NK-92 (cell line): ENCODE data around the gene RCSD1.

ENCODE experiments used
- DNase-seq: peaks from one replicate; lab custom pipeline; 2025; ENCODE audit not compliant: unreplicated experiment; lab: John Stamatoyannopoulos, UW

RCSD1 gene

GRCh38 chr1:167617153-167618147, 12.6 kb upstream of the RCSD1 start:
- no peak for DNase-seq

- no peak for DNase-seq
Measured at GRCh38 chr1:167618366-167618765, 11.7 kb upstream of the RCSD1 start.

DNA sequence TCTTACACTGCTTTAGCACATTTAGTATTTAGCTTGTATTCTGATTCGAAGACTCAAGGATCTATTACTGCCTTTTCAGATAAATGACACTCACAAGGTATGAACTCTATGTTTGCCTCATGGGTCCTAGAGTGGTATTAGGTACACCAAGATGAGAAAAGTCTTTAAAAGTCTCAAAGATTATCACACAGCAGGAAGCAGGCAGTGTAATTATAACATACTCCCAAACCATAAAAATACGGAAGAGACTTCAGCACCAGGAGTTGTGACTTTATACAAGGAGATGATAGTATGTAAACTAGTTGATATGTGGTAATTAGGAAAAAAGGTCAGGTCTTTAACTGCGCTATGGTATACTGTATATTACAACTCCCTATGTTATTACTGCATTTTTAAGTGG, 11.2 kb upstream of the RCSD1 start:
- no peak for DNase-seq

DNA sequence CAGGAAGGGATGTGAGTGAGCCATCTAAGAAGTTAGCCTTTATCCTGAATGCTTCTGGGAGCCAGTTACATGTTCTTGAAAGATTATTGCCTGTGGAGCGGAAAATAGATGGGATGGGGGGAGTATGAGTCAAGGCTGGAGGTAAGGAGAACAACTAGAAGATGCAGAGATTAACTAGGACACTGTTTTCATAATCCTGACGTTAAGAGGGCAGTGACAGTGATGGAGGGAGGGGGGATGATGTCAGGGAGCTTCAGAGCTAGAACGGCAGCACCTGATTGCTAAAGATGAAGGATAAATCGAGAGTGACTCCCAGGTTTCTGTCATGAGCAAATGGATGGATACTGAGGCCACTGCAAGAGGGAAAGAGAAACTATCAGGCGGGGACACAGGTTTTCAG, 10.0 kb upstream of the RCSD1 start:
- DNase-seq = no peak

DNA sequence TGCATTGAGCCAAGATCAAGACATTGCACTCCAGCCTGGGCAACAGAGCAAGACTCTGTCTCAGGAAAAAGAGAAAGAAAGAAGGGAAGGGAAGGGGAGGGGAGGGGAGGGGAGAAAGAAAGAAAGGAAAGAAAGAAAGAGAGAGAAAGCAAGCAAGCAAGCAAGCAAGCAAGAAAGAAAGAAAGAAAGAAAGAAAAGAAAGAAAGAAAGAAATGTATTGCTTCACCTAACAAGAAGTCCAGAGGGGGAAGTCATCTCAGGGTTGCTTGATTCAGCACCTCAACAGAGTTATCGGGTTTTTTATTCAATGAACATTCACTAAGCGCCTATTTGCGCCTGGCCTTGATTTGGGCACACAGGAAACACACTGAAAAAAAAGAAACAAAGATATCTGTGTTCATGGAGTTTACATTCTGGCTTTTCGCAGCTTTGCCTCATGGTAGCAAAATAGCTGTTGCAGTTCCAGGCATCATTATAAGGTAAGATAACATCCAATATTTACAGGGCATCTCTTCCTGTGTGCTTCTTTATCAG, 8.2 kb upstream of the RCSD1 start:
- no peak for DNase-seq

GRCh38 chr1:167623951-167624350, 6.1 kb upstream of the RCSD1 start:
- no peak for DNase-seq

DNA sequence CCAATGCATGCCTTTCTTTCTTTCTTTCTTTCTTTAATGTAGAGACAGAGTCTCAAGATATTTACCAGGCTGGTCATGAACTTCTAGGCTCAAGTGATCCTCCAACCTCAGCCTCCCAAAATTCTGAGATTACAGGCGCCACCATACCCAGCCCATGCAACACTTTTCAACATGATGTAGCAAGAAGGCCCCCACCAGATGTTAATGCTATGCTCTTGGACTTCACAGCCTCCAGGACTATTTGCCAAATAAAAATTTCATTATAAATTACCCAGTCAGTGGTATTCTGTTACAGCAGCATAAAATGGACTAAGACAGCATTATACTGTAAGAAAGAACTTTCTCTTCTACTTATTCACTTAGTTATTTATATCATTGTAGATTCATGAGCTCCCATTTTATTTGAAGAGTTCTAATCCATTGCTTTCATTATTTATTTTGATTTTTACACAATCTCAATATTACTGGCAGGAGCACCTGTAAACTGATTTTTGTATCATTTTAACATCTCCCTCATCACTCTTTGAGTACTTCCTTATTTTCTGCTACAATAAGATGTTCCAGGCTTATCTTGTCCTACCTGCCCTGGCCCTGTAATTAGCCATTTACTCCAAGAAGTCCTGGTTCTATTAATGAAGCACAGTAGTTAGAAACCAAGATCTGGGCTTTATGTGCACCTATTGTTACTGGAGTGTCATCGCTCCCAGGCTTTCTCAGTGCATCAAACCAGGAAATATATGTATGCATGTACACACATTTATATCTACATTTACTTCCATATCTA, 4.8 kb upstream of the RCSD1 start:
- DNase-seq = no peak

- no peak for DNase-seq
Measured at GRCh38 chr1:167627615-167627864, 2.5 kb upstream of the RCSD1 start.

DNA sequence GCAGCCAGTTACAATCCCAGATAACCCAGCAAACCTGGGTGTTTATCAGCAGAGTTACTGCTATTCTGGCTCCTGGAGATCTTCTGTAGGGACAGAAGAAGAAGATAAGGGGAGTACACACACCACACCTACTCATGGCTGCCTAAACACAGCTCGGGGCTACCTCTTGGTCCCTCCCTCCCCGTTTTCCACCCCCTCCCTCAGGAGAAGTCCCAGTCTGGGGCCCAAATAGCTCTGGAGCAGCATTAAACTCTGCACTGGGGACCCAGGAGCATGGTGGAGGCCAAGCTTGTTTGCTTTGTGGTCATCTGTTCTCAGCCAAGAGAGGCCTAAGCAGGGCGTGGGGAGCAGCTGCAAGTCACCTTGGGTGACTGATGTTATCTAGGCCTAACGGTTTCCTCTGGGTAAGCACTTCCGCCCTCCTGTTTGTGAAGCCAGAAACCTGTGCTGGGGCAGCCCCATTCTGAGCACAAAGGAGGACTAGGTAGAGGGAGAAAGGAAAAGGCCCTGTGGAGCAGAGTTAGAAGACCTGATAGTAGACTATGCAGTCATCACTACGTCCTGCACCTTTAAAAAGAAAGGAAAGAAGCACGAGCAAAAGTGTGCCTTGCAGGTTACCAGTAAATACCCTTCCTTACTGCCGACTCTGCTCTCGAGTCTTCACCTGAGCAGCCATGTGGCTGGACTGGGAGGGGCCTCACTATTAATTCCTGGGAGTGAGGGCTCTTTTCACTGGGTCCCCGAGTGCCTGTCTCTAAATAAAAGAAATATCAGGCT, 2.0 kb upstream of the RCSD1 start:
- DNase-seq = no peak

- no peak for DNase-seq
Measured at GRCh38 chr1:167628741-167629515, 1.1 kb upstream of the RCSD1 start.

DNA sequence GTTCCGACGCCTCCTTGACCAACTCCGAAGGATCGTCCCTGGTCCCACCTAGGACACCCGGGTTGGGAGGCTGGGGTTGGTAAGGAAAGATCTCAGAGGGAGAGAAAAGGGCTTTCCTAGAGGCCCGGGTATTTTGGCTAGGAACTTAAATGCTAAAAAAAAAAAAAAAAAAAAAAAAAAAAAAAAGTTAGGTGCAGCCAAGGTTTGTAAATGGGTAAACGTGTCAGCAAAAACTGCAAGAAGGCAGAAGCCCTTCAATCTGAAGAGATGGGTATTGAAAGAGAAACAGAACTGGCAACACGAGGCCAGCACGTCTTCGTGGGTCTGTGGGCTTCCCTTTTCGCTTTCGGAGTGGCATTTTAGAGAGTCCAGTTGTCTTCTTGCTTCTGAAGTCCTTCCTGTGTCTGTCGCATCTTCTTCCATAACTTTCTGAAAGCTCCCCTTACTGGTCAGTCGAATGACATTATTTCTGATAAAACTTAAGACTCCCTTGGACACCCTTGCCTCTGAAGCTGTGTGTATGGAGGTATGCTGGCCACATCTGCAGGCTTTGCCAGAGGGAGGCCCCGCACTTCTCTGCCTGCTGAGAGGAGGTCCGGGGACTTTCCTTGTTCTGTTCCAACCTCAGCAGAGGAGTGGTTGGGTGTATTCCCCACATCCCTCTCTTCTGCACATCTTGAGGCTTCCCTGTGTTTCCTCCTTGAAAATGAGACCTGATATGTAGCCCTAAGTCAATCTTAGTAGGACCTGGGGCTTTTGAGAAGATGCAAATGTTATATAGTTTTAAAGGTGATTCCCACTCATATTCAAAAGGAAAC, 745 bp downstream of the RCSD1 start:
- DNase-seq = no peak

- DNase-seq = no peak
Measured at GRCh38 chr1:167631386-167631935, 1.4 kb downstream of the RCSD1 start.

DNA sequence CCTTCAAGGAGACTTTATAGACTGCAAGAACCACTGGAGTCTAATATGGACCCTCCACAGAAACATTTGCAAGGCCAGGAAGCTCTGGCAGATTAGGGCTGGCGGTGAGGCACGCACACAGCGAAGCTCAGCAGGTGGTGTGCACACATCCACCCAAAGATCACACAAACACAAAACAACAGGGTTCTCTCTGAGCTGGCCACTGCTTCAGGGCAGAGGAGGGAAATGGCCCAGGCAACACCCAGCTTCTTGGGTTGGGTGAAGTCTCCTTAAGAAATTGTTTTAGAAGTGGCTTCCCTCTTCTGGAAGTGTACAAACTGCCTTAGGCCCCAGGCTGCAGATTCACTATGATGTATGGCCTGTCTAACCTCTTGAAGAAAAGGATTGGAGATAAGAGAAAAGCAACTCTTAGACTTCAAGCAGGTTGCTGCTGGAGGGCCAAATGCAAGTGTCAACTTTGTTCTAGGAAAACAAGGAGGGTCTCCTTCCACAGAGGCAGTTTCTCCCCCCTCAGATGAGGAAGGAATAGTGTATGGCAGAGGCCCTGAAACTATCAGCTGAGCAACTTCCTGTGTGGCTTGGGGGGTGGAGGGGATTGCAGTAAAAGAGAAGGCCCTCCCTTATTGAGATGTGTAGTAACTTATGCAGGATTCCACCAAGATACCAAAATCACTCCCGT, 2.0 kb downstream of the RCSD1 start:
- DNase-seq = no peak

- no peak for DNase-seq
Measured at GRCh38 chr1:167633258-167633944, 3.4 kb downstream of the RCSD1 start.

GRCh38 chr1:167634435-167634834, 4.4 kb downstream of the RCSD1 start:
- DNase-seq = no peak

- no peak for DNase-seq
Measured at GRCh38 chr1:167635156-167635648, 5.2 kb downstream of the RCSD1 start.

DNA sequence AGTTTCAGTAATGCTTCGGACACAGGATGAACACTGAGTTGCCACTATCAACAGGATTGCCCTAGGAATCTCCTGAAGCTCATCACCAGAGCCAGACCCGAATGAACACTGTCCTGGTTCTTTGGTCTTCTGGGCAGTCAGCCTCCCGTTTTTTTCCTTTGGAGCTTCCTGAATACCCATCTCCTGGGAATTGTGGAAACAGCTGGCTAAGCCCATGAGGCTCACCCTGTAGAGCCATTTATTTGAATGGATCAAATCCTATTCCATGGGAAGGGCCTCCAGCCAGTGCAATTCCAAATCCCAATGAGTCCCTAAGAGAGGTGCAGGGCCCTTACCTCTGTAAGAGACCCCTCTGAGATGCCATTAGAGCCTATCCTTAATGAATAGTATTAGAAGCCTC, 5.9 kb downstream of the RCSD1 start:
- no peak for DNase-seq

GRCh38 chr1:167638064-167638463, 8.0 kb downstream of the RCSD1 start:
- no peak for DNase-seq
